Measurements from ENCODE around the gene C1orf185. TPM values are rescaled to one million over a fixed set of nuclear protein-coding genes. Genes with fewer than 3 reads are reported as not detected.

Gene C1orf185
- not detected for total RNA-seq

DNA sequence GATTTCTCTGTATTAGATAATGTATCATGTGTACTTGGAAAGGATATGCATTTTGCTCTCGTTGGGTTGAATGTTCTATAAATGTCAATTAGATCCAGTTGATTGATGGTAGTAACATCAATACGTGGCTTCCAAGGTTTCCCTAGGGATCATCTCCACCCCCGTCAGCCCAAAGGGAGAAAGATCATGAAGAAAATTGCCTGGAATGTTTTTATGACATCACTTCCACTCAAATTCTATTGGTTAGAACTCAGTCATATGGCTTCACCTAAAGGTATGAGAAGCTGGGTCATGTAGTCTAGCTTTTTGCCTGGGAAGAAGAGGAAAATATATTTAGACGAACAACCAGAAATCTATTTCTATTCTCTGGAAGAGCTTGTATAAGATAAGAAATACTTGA, at the start of gene C1orf185:
TSS of gene C1orf185 (plus strand) at position 253 of the 400 bp plus-strand sequence. CDS start at position 259, 6 bp downstream.
- no peak for DNase-seq
- intact Hi-C loops (cut with micrococcal nuclease), result no loop called here
- no peak within 1 kb of the TSS for H3K4me3 Mint-ChIP-seq
- CTCF ChIA-PET, result no interaction called here
- H3K9me3 Mint-ChIP-seq, result no peaks in the 10 kb centered on the region
- peaks cover 3% of the 10 kb centered on the region for H3K27me3 Mint-ChIP-seq (ENCODE audit: low read depth)
- no peaks in the 10 kb centered on the region for H3K4me1 Mint-ChIP-seq (ENCODE audit: low read depth)
- no peaks in the 10 kb centered on the region for H3K36me3 Mint-ChIP-seq (ENCODE audit: low read depth)
- no peak within 1 kb of the TSS for H3K27ac Mint-ChIP-seq

DNA sequence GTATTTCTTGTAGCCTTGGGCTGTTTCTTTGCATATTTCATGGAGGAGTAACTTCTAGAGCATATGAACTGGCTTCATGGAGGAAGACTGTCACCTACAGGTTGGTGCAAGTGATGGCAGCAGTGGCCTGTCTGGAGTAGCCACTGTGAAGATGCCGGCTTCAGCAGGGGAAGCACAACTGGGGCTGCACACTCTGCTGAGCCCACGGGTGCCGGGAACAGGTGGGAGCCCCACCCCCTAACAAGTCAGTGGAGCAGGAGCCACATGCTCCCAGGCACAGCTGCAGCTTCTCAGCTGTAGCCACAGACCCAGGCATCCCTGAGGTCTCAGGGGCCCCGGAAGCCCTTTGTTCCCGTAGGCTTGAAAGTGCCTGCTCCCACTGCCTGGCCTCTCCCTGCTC, 43.2 kb upstream of the C1orf185 start:
- CTCF ChIA-PET, result no interaction called here
- no peak for DNase-seq

GRCh38 chr1:51061231-51061918, 40.7 kb upstream of the C1orf185 start:
- H3K27me3 Mint-ChIP-seq (ENCODE audit: low read depth), result peaks cover 3% of the 10 kb centered on the region
- CTCF ChIA-PET, result interaction anchor here (1.4 kb wide), 1 partner anchor 8 kb away, joined by 3 read pairs; no protein-coding TSS in a partner anchor
- H3K9me3 Mint-ChIP-seq, result peaks cover 4% of the 10 kb centered on the region
- H3K4me3 Mint-ChIP-seq, result no peak overlapping the region
- DNase-seq, result no peak
- H3K4me1 Mint-ChIP-seq (ENCODE audit: low read depth), result no peaks in the 10 kb centered on the region
- intact Hi-C loops (cut with micrococcal nuclease), result no loop called here
- H3K36me3 Mint-ChIP-seq (ENCODE audit: low read depth), result no peaks in the 10 kb centered on the region
- no peak overlapping the region for H3K27ac Mint-ChIP-seq

More for the DNA sequence above, 43.2 kb upstream of the C1orf185 start:
- no peak overlapping the region for H3K27ac Mint-ChIP-seq
- no peaks in the 10 kb centered on the region for H3K36me3 Mint-ChIP-seq (ENCODE audit: low read depth)
- peaks cover 4% of the 10 kb centered on the region for H3K9me3 Mint-ChIP-seq
- H3K4me1 Mint-ChIP-seq (ENCODE audit: low read depth), result no peaks in the 10 kb centered on the region
- peaks cover 3% of the 10 kb centered on the region for H3K27me3 Mint-ChIP-seq (ENCODE audit: low read depth)
- intact Hi-C loops (cut with micrococcal nuclease), result no loop called here
- no peak overlapping the region for H3K4me3 Mint-ChIP-seq

GRCh38 chr1:51063121-51063520, 38.9 kb upstream of the C1orf185 start:
- Mint-ChIP-seq H3K36me3 (ENCODE audit: low read depth) (no peaks in the 10 kb centered on the region), H3K27ac (no peak overlapping the region), H3K4me1 (ENCODE audit: low read depth) (no peaks in the 10 kb centered on the region), H3K9me3 (peaks cover 2% of the 10 kb centered on the region), H3K27me3 (ENCODE audit: low read depth) (peaks cover 3% of the 10 kb centered on the region), H3K4me3 (no peak overlapping the region)
- DNase-seq, result no peak
- CTCF ChIA-PET, result interaction anchor here (0.7 kb wide), 1 partner anchor 126 kb away, joined by 4 read pairs; no protein-coding TSS in a partner anchor
- intact Hi-C loops (cut with micrococcal nuclease), result no loop called here

DNA sequence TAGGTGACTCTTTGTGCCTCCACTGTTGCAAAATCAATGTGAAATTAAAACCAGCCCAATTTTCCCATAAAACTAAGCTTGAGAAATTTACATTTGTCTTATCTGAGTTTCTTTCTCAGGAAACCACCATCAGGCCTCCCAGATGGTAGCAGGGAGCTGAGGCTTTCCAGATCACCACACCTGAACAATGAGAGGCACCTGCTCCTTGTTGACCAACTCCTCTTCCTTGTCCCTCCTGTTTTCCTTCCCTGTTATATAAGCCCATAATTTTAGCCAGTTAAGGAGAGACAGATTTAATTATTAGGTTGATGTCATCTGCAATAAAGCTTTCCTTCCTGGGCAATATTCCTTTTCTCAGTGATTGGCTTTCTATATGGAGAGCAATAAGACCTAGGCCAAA, 32.0 kb upstream of the C1orf185 start:
- H3K4me1 Mint-ChIP-seq (ENCODE audit: low read depth), result no peaks in the 10 kb centered on the region
- no peak overlapping the region for H3K27ac Mint-ChIP-seq
- intact Hi-C loops (cut with micrococcal nuclease), result no loop called here
- DNase-seq, result no peak
- CTCF ChIA-PET, result interaction anchor here (1.4 kb wide), 1 partner anchor 9 kb away, joined by 3 read pairs; no protein-coding TSS in a partner anchor
- peaks cover 7% of the 10 kb centered on the region for H3K27me3 Mint-ChIP-seq (ENCODE audit: low read depth)
- no peaks in the 10 kb centered on the region for H3K9me3 Mint-ChIP-seq
- no peaks in the 10 kb centered on the region for H3K36me3 Mint-ChIP-seq (ENCODE audit: low read depth)
- no peak overlapping the region for H3K4me3 Mint-ChIP-seq

- H3K27me3 Mint-ChIP-seq (ENCODE audit: low read depth), result peaks cover 7% of the 10 kb centered on the region
- no peaks in the 10 kb centered on the region for H3K36me3 Mint-ChIP-seq (ENCODE audit: low read depth)
- CTCF ChIA-PET, result interaction anchor here (1.4 kb wide), 1 partner anchor 10 kb away, joined by 3 read pairs; no protein-coding TSS in a partner anchor
Observed at GRCh38 chr1:51070640-51071039, 31.4 kb upstream of the C1orf185 start.

GRCh38 chr1:51071291-51072042, 30.6 kb upstream of the C1orf185 start:
- H3K4me3 Mint-ChIP-seq, result no peak overlapping the region
- CTCF ChIA-PET, result no interaction called here
- intact Hi-C loops (cut with micrococcal nuclease), result no loop called here

More at GRCh38 chr1:51070640-51071039, 31.4 kb upstream of the C1orf185 start:
- no peak for DNase-seq
- intact Hi-C loops (cut with micrococcal nuclease), result no loop called here
- H3K4me3 Mint-ChIP-seq, result no peak overlapping the region
- no peaks in the 10 kb centered on the region for H3K4me1 Mint-ChIP-seq (ENCODE audit: low read depth)
- no peaks in the 10 kb centered on the region for H3K9me3 Mint-ChIP-seq
- H3K27ac Mint-ChIP-seq, result no peak overlapping the region

DNA sequence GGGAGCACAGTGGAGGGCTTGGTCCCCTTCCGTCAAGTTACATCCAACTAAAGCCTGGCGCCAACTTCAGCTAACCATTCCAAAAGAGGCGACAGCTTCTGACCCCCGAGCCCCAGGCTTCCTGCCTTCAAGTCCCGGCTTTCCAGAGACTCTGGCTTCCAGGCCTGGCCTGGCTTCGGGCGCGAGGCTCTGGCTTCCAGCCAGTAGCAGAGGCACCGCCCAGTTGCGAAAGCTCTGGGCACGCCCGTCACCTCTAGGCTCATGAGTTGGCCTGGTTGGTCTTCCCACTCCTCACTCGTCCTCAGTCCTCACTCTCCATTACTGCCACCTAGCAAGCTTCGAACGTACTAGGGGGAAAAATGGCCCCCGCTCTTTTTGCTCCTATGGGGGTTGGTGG, 30.0 kb upstream of the C1orf185 start:
- Mint-ChIP-seq H3K4me3 (no peak overlapping the region), H3K4me1 (ENCODE audit: low read depth) (no peaks in the 10 kb centered on the region), H3K27me3 (ENCODE audit: low read depth) (peaks cover 9% of the 10 kb centered on the region), H3K9me3 (no peaks in the 10 kb centered on the region), H3K27ac (no peak overlapping the region), H3K36me3 (ENCODE audit: low read depth) (no peaks in the 10 kb centered on the region)
- DNase-seq, result no peak
- intact Hi-C loops (cut with micrococcal nuclease), result no loop called here
- CTCF ChIA-PET, result no interaction called here

More at GRCh38 chr1:51071291-51072042, 30.6 kb upstream of the C1orf185 start:
- H3K27ac Mint-ChIP-seq, result no peak overlapping the region
- H3K27me3 Mint-ChIP-seq (ENCODE audit: low read depth), result peaks cover 9% of the 10 kb centered on the region
- no peak for DNase-seq
- no peaks in the 10 kb centered on the region for H3K4me1 Mint-ChIP-seq (ENCODE audit: low read depth)
- no peaks in the 10 kb centered on the region for H3K36me3 Mint-ChIP-seq (ENCODE audit: low read depth)
- H3K9me3 Mint-ChIP-seq, result no peaks in the 10 kb centered on the region

- DNase-seq, result no peak
- intact Hi-C loops (cut with micrococcal nuclease), result no loop called here
- H3K4me1 Mint-ChIP-seq (ENCODE audit: low read depth), result no peaks in the 10 kb centered on the region
- H3K9me3 Mint-ChIP-seq, result no peaks in the 10 kb centered on the region
- H3K36me3 Mint-ChIP-seq (ENCODE audit: low read depth), result no peaks in the 10 kb centered on the region
- CTCF ChIA-PET, result interaction anchor here (0.8 kb wide), 1 partner anchor 299 kb away, joined by 4 read pairs; no protein-coding TSS in a partner anchor
- H3K27ac Mint-ChIP-seq, result no peak overlapping the region
- H3K27me3 Mint-ChIP-seq (ENCODE audit: low read depth), result peaks cover 9% of the 10 kb centered on the region
- no peak overlapping the region for H3K4me3 Mint-ChIP-seq
Observed at GRCh38 chr1:51072651-51073050, 29.4 kb upstream of the C1orf185 start.

- no peaks in the 10 kb centered on the region for H3K4me1 Mint-ChIP-seq (ENCODE audit: low read depth)
- intact Hi-C loops (cut with micrococcal nuclease), result no loop called here
- no peak overlapping the region for H3K4me3 Mint-ChIP-seq
- no peak for DNase-seq
- no peaks in the 10 kb centered on the region for H3K9me3 Mint-ChIP-seq
- CTCF ChIA-PET, result interaction anchor here (0.8 kb wide), 1 partner anchor 299 kb away, joined by 4 read pairs; no protein-coding TSS in a partner anchor
- H3K27me3 Mint-ChIP-seq (ENCODE audit: low read depth), result peaks cover 12% of the 10 kb centered on the region
- no peaks in the 10 kb centered on the region for H3K36me3 Mint-ChIP-seq (ENCODE audit: low read depth)
- no peak overlapping the region for H3K27ac Mint-ChIP-seq
Observed at GRCh38 chr1:51073456-51073855, 28.6 kb upstream of the C1orf185 start.

GRCh38 chr1:51086496-51087271, 15.3 kb upstream of the C1orf185 start:
- intact Hi-C loops (cut with micrococcal nuclease), result loop anchor here (5.0 kb wide), 1 partner anchor 106 kb away; no protein-coding TSS in a partner anchor
- CTCF ChIA-PET, result interaction anchor here (3.7 kb wide), 1 partner anchor 104 kb away, joined by 26 read pairs; no protein-coding TSS in a partner anchor
- no peaks in the 10 kb centered on the region for H3K9me3 Mint-ChIP-seq

DNA sequence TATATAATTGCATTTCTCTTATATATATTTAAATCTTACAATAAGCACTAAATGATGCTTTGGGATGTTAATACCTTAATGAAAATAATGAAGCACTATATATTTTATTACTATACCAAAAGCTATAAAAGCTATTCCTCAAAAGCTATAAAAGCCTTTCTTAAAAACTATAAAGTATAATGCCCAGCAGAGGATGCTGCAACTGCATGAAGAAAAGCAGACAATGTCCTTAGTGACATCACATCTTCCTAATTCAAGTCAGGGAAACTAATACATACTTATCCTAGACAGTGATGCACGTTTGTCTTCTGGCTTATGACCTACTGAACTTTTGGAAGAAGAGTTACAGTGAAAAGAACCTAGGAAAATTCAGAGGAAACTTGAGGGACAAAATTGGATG, 13.6 kb upstream of the C1orf185 start:
- Mint-ChIP-seq H3K9me3 (no peaks in the 10 kb centered on the region), H3K4me3 (no peak overlapping the region), H3K27me3 (ENCODE audit: low read depth) (peaks cover 33% of the 10 kb centered on the region), H3K27ac (no peak overlapping the region), H3K36me3 (ENCODE audit: low read depth) (no peaks in the 10 kb centered on the region), H3K4me1 (ENCODE audit: low read depth) (no peaks in the 10 kb centered on the region)
- intact Hi-C loops (cut with micrococcal nuclease), result loop anchor here (5.0 kb wide), 1 partner anchor 104 kb away; no protein-coding TSS in a partner anchor
- CTCF ChIA-PET, result interaction anchor here (0.7 to 3.7 kb wide), 2 partner anchors 102 to 144 kb away, joined by 3 to 26 read pairs; no protein-coding TSS in a partner anchor
- DNase-seq, result no peak

More at GRCh38 chr1:51086496-51087271, 15.3 kb upstream of the C1orf185 start:
- no peaks in the 10 kb centered on the region for H3K4me1 Mint-ChIP-seq (ENCODE audit: low read depth)
- H3K4me3 Mint-ChIP-seq, result no peak overlapping the region
- H3K27me3 Mint-ChIP-seq (ENCODE audit: low read depth), result peaks cover 33% of the 10 kb centered on the region
- H3K27ac Mint-ChIP-seq, result no peak overlapping the region
- DNase-seq, result no peak
- H3K36me3 Mint-ChIP-seq (ENCODE audit: low read depth), result no peaks in the 10 kb centered on the region

Measured in activated naive CD4-positive, alpha-beta T cell treated with anti-CD3 and anti-CD28 coated beads for 36 hours (primary cell).